IPS DF 6.9 (cell line): Measurements from ENCODE around the gene PROM2.
"Not testable (repeated sequence)": the region's sequence is repeated elsewhere in the genome, so short reads cannot be mapped to it uniquely, and the experiment has no call there.

Source experiments
- DNase-seq: peaks from one replicate; pipeline ENCODE4 v3.0.0-alpha.2; 2013; ENCODE audit warnings: low read depth, low spot score
- H3K27ac ChIP-seq: one replicate; pipeline ENCODE4 v1.5.1; 2013; ENCODE audit warnings: low read length, control low read depth
- H3K27me3 ChIP-seq: 2 replicates; pipeline ENCODE4 v1.6.1; 2013; ENCODE audit warnings: mild to moderate bottlenecking, low read length; ENCODE audit not compliant: control insufficient read depth, insufficient read depth
- H3K36me3 ChIP-seq: 2 replicates; pipeline ENCODE4 v1.6.1; 2013; ENCODE audit warnings: low read length; ENCODE audit not compliant: control insufficient read depth, insufficient read depth
- H3K4me1 ChIP-seq: 2 replicates; pipeline ENCODE4 v1.6.1; 2013; ENCODE audit warnings: low read length; ENCODE audit not compliant: control insufficient read depth, insufficient read depth
- H3K4me3 ChIP-seq: 2 replicates; pipeline ENCODE4 v1.5.1; 2013; ENCODE audit warnings: mild to moderate bottlenecking, low read length
- H3K9me3 ChIP-seq: 2 replicates; pipeline ENCODE4 v1.6.1; 2013; ENCODE audit warnings: low read length, inconsistent platforms; ENCODE audit not compliant: control insufficient read depth, insufficient read depth
- WGBS: extraction: QIAGEN DNeasy Blood & Tissue Kit; methylation state at CpG from one replicate; pipeline ENCODE4 v1.1.7; 2013; ENCODE audit warnings: mixed read lengths, missing lambda C conversion rate; ENCODE audit not compliant: insufficient read length, insufficient coverage; 5-methylcytosine and 5-hydroxymethylcytosine counted together

The PROM2 gene

DNA sequence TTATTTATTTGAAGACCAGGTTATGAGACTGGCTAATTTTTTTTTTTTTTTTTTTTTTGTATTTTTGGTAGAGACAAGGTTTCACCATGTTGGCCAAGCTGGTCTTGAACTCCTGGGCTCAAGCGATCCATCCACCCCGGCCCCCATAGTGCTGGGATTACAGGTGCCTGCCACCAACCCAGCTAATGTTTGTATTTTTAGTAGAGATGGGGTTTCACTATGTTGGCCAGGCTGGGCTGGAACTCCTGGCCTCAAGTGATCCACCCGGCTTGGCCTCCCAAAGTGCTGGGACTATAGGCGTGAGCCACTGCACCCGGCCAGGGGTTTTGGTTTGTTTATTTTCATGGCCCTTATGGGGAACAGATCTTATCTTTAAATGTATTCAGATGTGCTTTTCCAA is 4.5 kb upstream of the PROM2 start:
- whole genome bisulfite sequencing: no CpG with 5 or more reads among the region's 5 CpGs
- not testable (repeated sequence) for H3K4me3 ChIP-seq

GRCh38 chr2:95270541-95271081 is 3.6 kb upstream of the PROM2 start:
- H3K27ac ChIP-seq: no peak overlapping the region

More for the DNA sequence above, 4.5 kb upstream of the PROM2 start:
- not testable (repeated sequence) for H3K4me1 ChIP-seq, H3K27me3 ChIP-seq, H3K36me3 ChIP-seq, H3K27ac ChIP-seq, H3K9me3 ChIP-seq, DNase-seq

DNA sequence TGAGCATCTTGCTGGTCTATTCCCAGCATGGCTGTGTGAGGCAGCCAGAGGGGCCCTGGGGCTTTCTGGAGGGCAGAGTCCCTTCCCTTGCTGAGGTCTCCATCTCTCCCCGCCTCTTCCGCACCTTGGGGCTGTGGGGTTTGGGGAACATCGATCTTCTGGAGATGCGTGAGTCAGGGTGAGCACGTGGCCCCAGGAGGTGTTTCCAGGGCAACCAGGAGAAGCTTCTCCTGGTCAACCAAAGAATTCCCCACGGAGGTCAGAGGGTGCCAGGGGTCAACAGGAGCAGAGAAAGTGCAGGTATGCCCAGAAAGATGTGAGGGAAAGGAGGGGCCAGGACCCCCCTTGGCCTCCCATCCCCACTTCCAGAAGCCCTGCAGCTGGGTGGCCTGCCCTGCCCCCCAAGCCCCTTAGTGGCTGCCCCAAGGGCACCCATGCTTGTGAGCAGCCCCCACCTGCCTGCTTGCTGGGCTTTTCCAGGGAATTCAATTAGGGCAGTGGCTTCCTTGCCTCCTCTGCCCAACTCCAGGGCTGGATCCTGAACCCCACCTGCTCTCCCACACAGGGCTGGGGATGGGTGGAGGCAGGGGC is 2.8 kb upstream of the PROM2 start:
- H3K9me3 ChIP-seq: no peaks in the 10 kb centered on the region; the same call in 1 of the 2 replicates
- DNase-seq: no peak
- no CpG with 5 or more reads among the region's 6 CpGs for WGBS
- no peak overlapping the region for H3K4me3 ChIP-seq
- H3K4me1 ChIP-seq: peaks cover 14% of the 10 kb centered on the region
- H3K36me3 ChIP-seq: no peaks in the 10 kb centered on the region
- H3K27me3 ChIP-seq: no peaks in the 10 kb centered on the region
- no peak overlapping the region for H3K27ac ChIP-seq

More at GRCh38 chr2:95270541-95271081, 3.6 kb upstream of the PROM2 start:
- WGBS: no CpG with 5 or more reads among the region's 8 CpGs
- Histone ChIP-seq H3K27me3 (no peaks in the 10 kb centered on the region), H3K36me3 (no peaks in the 10 kb centered on the region), H3K4me3 (no peak overlapping the region), H3K9me3 (no peaks in the 10 kb centered on the region; the same call in 1 of the 2 replicates), H3K4me1 (peaks cover 14% of the 10 kb centered on the region)
- DNase-seq: no peak

- H3K36me3 ChIP-seq: no peaks in the 10 kb centered on the region
- no peak for DNase-seq
- no peaks in the 10 kb centered on the region for H3K27me3 ChIP-seq
- no CpG with 5 or more reads among the region's 6 CpGs for WGBS
- H3K27ac ChIP-seq: no peak overlapping the region
- no peak overlapping the region for H3K4me3 ChIP-seq
- no peaks in the 10 kb centered on the region; the same call in 1 of the 2 replicates for H3K9me3 ChIP-seq
- peaks cover 18% of the 10 kb centered on the region for H3K4me1 ChIP-seq
Measured at GRCh38 chr2:95272299-95272751, 1.9 kb upstream of the PROM2 start.

- DNase-seq: no peak
- Histone ChIP-seq H3K27ac (no peak overlapping the region), H3K27me3 (no peaks in the 10 kb centered on the region), H3K36me3 (no peaks in the 10 kb centered on the region), H3K4me1 (peaks cover 18% of the 10 kb centered on the region), H3K9me3 (no peaks in the 10 kb centered on the region), H3K4me3 (no peak overlapping the region)
- no CpG with 5 or more reads among the region's 1 CpG for WGBS
Measured at GRCh38 chr2:95272781-95273180, 1.5 kb upstream of the PROM2 start.

GRCh38 chr2:95273566-95274290 is 521 bp upstream of the PROM2 start:
- Histone ChIP-seq H3K4me1 (peaks cover 18% of the 10 kb centered on the region), H3K27me3 (no peaks in the 10 kb centered on the region), H3K27ac (no peak overlapping the region), H3K36me3 (no peaks in the 10 kb centered on the region), H3K4me3 (no peak overlapping the region), H3K9me3 (no peaks in the 10 kb centered on the region)
- WGBS: no CpG with 5 or more reads among the region's 11 CpGs
- DNase-seq: no peak

DNA sequence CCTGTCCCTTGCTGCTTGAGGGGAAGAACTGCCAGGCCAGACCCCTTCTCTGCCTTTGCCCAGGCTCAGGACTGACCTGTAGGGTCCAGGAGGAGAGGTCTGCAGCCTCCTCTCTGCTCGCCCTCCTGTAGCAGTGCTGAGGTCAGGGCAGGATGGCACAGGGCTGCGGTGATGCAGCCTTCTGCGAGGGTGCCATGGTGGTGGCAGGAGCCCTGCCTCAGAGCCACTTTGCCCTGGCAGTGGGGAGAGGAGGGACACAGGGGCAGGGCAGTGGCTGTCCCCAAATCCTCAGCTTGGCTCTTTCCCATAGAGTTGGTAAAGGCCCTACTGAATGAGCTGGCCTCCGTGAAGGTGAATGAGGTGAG is 884 bp downstream of the PROM2 start:
- no peak for DNase-seq
- Histone ChIP-seq H3K4me3 (no peak overlapping the region), H3K27me3 (no peaks in the 10 kb centered on the region), H3K9me3 (no peaks in the 10 kb centered on the region), H3K36me3 (no peaks in the 10 kb centered on the region), H3K4me1 (peaks cover 18% of the 10 kb centered on the region), H3K27ac (no peak overlapping the region)
- no CpG with 5 or more reads among the region's 4 CpGs for WGBS

DNA sequence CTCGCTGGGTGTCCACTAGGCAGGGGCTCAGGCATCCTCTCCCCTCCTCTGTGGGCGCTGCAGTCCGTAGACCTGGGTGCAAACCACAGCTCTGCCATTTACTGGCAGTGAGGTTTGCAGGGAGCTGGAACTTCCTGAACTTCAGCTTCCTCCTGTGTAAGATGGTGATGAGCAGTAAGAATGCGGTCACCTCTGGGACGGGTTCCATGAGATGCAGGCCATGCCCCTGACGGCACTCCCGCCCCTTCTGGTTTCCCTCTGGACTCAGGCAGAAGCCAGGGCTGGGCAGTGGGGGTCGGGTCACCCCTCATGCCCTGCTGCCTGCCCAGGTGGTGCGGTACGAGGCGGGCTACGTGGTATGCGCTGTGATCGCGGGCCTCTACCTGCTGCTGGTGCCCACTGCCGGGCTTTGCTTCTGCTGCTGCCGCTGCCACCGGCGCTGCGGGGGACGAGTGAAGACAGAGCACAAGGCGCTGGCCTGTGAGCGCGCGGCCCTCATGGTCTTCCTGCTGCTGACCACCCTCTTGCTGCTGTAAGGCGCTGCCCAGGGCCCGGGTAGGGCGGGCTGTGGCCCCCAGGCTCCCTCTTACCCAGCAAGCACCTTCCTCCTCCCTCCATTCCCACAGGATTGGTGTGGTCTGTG is 1.5 kb downstream of the PROM2 start:
- H3K36me3 ChIP-seq: no peaks in the 10 kb centered on the region
- no CpG with 5 or more reads among the region's 28 CpGs for WGBS
- no peaks in the 10 kb centered on the region for H3K9me3 ChIP-seq
- no peaks in the 10 kb centered on the region for H3K27me3 ChIP-seq
- H3K4me1 ChIP-seq: peaks cover 18% of the 10 kb centered on the region
- DNase-seq: no peak
- no peak overlapping the region for H3K4me3 ChIP-seq
- H3K27ac ChIP-seq: no peak overlapping the region

DNA sequence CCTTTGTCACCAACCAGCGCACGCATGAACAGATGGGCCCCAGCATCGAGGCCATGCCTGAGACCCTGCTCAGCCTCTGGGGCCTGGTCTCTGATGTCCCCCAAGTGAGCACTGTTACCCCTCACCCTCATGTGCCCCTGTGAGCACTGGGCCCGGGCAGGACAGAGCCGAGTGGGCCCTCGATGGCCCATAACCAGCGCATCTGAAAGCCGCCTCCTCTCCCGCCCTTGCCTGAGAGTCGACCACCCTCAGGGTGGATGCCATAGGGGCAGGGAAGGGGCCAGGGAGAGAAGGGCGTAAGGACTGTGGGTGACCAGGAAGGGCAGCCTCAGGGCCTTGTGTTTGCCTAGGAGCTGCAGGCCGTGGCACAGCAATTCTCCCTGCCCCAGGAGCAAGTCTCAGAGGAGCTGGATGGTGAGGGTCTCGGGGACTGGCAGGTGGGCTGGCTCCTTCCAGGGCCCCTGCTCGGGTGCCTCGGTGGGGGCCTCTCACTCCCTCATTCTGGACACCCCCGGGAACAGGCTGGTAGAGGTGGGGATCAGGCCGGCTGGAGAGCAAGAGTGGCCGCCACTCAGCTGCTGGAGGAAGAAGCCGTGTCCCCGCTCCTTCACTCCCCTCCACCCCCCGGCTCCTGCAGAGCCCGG is 2.1 kb downstream of the PROM2 start:
- no CpG with 5 or more reads among the region's 22 CpGs for WGBS
- Histone ChIP-seq H3K9me3 (no peaks in the 10 kb centered on the region), H3K4me3 (no peak overlapping the region), H3K27me3 (no peaks in the 10 kb centered on the region), H3K36me3 (no peaks in the 10 kb centered on the region), H3K27ac (no peak overlapping the region), H3K4me1 (peaks cover 18% of the 10 kb centered on the region)
- no peak for DNase-seq

- Histone ChIP-seq H3K27me3 (no peaks in the 10 kb centered on the region), H3K9me3 (no peaks in the 10 kb centered on the region), H3K36me3 (no peaks in the 10 kb centered on the region), H3K4me1 (peaks cover 18% of the 10 kb centered on the region), H3K27ac (no peak overlapping the region), H3K4me3 (no peak overlapping the region)
- no CpG with 5 or more reads among the region's 9 CpGs for WGBS
- DNase-seq: no peak
Measured at GRCh38 chr2:95276888-95277245, 2.6 kb downstream of the PROM2 start.
